Stimulated activated CD8-positive, alpha-beta memory T cell treated with anti-CD3 and anti-CD28 coated beads, Interleukin-7, amount 100 ng/mL, for 1 hour (primary cell): ENCODE measurements around the gene C2orf76.
"Not testable (repeated sequence)": the region's sequence is repeated elsewhere in the genome, so short reads cannot be mapped to it uniquely, and the experiment has no call there.

Source experiments
- DNase-seq, 2 donors: peaks; one replicate each; pipeline ENCODE4 v3.0.0-alpha.2; 2020; ENCODE audit warnings: low read depth in 2 of 2

Gene C2orf76

DNA sequence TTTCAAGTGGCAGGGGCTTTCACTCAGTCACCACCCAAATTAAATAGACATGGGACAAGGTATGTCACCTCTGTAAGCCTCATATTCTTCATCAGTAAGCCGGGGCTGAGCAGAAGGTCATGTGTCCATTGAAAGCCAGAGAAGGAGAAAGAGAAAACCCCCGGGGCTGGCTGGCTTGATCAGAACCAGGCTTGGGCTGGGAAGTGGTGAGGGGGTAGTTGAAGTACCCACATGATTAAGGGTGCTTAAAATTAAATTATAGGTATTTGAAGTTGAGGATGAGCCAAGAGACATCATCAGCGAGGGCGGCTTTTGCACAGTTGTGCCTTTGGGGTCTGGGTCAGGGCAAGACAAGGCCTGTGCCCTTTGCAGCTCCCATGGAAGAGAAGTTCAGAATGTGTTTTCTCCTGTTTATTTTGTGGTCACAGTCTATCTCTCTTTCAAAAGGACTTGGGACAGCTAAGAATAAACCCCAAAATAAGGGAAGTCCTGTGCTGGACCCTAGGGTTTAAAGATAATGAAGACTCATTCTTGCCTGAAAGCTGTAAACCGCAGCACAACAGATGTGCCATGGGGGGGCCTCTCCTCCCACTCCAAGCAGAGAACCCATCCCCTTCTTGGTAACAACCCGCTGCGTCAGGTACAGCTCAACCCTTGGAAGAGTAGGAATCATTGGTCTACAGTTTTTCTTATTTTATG lies 10.8 kb upstream of the C2orf76 start:
- DNase-seq: no peak

- no peak for DNase-seq
Measured at GRCh38 chr2:119376810-119377209, 10.2 kb upstream of the C2orf76 start.

GRCh38 chr2:119376406-119376805 lies 9.8 kb upstream of the C2orf76 start:
- not testable (repeated sequence) for DNase-seq

DNA sequence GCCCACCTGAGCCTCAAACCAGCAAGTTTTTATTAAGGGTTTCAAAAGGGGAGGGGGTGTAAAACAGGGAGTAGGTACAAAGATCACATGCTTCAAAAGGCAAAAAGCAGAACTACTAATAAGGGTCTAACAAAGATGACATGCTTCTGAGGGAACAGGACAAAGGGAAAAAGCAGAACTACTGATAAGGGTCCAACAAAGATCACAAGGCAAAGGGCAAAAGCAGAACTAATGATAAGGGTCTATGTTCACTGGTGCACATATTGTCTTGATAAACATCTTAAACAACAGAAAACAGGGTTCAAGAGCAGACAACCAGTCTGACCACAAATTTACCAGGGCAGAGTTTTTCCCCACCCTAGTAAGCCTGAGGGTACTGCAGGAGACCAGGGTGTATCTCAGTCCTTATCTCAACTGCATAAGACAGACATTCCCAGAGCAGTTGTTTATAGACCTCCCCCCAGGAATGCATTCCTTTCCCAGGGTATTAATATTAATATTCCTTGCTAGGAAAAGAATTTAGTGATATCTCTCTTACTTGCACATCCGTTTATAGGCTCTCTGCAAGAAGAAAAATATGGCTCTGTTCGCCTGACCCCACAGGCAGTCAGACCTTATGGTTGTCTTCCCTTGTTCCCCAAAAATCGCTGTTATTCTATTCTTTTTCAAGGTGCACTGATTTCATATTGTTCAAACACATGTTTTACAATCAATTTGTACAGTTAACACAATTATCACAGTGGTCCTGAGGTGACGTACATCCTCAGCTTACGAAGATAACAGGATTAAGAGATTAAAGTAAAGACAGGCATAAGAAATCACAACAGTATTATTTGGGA lies 7.5 kb upstream of the C2orf76 start:
- not testable (repeated sequence) for DNase-seq

GRCh38 chr2:119372778-119373568 lies 6.3 kb upstream of the C2orf76 start:
- DNase-seq: no peak

- no peak for DNase-seq
Measured at GRCh38 chr2:119371111-119371510, 4.5 kb upstream of the C2orf76 start.

DNA sequence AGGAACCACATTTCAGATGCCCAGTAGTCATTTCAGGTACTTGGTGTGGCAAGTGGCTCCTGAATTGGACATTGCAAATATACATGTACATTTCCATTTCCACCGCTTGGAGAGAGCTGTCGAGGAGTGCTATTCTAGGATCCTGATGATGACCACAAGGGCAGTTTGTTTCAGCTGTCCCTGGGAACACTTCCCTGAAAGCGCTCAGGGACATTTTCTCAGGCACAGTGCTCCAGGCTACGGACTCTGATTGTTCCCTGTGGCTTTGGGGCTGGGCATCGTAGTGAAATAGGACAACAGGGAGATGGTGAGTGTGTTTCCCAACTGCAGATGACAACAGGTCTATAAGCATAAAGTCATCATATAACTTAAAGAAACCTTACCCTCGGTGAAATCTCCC lies 3.2 kb upstream of the C2orf76 start:
- DNase-seq: no peak

DNA sequence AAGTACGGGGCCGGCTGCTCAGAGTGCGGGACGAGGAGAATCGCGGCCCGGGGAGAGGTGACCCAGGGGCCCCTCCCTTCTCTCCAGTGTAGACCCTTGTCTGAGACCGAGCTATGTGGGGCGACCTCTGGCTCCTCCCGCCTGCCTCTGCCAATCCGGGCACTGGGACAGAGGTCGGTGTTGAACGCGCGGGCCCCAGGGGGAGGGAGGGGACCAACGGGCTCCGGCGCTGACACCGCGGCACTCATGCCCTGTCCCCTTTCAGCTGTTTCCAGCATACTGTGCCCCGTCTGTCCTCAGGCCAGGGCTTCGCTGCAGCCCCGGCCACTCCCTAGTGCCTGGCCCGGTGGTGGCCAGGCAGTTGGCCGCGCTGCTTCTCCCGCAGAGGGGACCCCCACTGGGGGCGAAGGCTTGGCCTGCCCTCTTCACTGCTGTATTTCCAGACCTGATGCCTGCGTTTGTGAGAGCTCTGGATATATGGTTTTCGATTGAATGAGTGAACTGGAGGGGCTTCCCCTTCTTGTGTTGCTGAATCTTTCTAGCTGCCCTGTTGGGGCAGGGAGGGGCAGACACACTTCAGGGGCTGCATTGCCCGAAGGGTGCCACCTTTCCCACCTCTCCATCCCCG lies 952 bp upstream of the C2orf76 start:
- DNase-seq: peak in 1 of 2 donors; percentile 6

- DNase-seq: peak in 1 of 2 donors; percentile 1
Measured at GRCh38 chr2:119366161-119366648, 429 bp downstream of the C2orf76 start.

GRCh38 chr2:119365436-119365835 lies 1.2 kb downstream of the C2orf76 start:
- no peak for DNase-seq

DNA sequence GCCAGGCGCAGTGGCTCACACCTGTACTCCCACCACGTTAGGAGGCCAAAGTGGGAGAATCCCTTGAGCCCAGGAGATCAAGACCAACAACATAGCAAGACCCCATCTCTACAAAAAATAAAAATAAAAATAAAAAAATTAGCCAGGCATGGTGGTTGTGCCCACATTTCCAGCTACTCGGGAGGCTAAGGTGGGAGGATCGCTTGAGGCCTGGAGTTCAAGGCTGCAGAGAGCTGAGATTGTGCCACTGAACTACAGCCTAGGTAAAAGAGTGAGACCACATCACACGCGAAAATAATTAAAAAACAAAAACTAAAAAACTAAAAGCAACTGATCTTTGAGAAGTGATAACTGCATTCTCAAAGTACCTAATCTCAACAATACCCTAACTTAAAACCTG lies 1.8 kb downstream of the C2orf76 start:
- DNase-seq: no peak

- no peak for DNase-seq
Measured at GRCh38 chr2:119360423-119360966, 6.1 kb downstream of the C2orf76 start.

GRCh38 chr2:119359774-119360173 lies 6.9 kb downstream of the C2orf76 start:
- DNase-seq: no peak

DNA sequence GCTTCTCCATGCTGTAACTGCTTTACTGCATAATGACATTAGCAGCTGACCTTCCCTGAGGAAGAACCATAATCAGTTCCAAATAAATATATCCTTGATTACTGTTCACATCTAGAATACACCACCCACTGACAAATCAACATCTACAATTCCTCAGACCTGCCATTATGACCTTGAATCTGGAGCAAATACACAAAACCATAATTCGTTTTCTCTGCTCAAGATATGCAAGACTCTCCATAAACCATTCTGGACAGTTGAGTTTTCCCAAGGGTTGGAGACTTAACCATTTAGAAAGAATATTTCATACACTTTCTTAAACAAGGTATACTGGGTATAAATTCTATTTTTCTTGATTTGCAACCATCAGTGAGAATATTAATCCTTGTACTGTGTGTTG lies 11.8 kb downstream of the C2orf76 start:
- no peak for DNase-seq

DNA sequence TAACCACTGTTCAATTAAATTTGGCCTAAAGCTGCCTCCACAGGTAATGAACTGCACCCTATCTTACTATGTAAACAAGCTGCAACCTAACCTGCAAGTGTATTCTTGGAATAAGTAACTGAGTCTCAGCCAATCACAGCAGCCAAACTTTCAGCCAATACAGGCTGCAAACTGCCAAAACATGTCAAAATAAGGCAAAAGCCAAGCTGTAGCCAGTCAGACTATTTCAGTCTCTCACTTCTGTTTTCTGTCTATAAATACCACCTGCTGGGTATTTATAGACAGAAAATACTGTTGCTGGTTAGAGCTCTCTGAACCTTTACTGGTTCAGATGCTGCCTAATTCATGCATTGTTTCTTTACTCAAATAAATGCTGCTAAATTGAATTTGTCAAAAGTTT lies 14.3 kb downstream of the C2orf76 start:
- no peak for DNase-seq

DNA sequence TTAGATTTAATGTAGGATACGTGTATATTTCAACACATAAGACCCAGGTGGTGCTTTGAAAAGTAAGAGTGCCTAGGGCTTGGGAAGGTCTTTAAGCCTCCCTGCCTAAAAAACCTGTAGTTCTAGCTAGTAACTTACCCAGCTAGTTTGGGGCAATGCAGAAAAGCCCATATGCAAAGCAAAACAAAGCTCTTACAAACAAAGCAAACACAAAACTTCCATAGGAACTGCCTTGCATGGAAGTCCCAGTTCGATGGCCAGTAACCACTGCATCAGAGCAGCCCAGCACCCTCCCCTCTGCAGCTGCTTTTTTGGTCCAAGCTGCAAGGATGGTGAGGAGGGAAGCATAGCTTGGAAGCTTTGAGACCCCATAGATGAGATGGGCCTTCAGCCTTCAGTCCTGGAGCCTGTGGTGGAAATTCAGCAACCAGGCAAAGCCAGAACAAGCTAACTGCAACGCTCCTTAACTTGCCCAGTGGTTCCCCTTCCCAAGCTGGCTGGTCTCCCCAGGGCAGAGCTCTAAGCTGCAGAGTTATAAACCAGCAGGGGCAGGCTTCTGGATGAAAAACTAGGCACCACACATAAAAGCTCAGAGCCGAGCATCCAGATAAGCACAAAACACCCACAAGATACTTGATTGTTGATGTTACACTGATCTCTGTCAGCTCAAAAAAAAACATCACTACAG lies 16.2 kb downstream of the C2orf76 start:
- DNase-seq: no peak

GRCh38 chr2:119349289-119349688 lies 17.3 kb downstream of the C2orf76 start:
- DNase-seq: no peak

DNA sequence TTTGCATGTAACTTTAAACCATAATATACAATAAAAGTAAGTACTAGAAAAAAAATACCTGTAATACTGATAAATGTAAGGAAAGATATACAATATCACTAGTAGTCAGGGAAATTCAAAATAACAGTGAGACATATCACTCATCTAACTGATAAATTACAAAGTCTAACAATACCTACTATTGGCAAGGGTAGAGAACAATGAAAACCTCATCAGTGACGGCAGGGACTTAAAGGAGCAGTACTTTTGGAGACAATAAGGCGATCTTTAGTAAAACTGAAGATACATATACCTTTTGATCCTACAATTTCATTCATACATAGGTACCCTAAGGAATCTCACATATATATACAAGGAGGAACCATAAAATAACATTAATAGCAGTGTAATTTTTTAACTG lies 24.9 kb downstream of the C2orf76 start:
- DNase-seq: no peak

GRCh38 chr2:119339562-119339923 lies 27.1 kb downstream of the C2orf76 start:
- DNase-seq: no peak

- DNase-seq: peak; percentile 15 to 23
Measured at GRCh38 chr2:119338826-119339561, 27.6 kb downstream of the C2orf76 start.
